Suprapubic skin (tissue), 4 donors: ENCODE results near the gene CUEDC1. TPM values are rescaled to one million over a fixed set of nuclear protein-coding genes. Genes with fewer than 3 reads are reported as not detected.

ENCODE experiments used
- DNase-seq, 2 donors: peaks; one replicate each; pipeline ENCODE4 v3.0.0-alpha.2; 2019; ENCODE audit warnings: low spot score in 2 of 2
- H3K27ac ChIP-seq: fragments of 200-600 bp; sonication (generic); one replicate; pipeline ENCODE4 v1.5.1; 2019
- H3K27me3 ChIP-seq: fragments of 200-600 bp; sonication (generic); one replicate; pipeline ENCODE4 v1.5.1; 2019
- H3K36me3 ChIP-seq: fragments of 200-600 bp; sonication (generic); one replicate; pipeline ENCODE4 v1.5.1; 2019
- H3K4me1 ChIP-seq: fragments of 200-600 bp; sonication (generic); one replicate; pipeline ENCODE4 v1.5.1; 2019
- H3K4me3 ChIP-seq: fragments of 200-600 bp; sonication (generic); one replicate; pipeline ENCODE4 v1.5.1; 2019; ENCODE audit warnings: mild to moderate bottlenecking
- H3K9me3 ChIP-seq: fragments of 200-600 bp; sonication (generic); one replicate; pipeline ENCODE4 v1.5.1; 2019
- CTCF ChIP-seq, 2 donors: fragments of 200-600 bp in 1 of 2; fragments of 450-650 bp in 1 of 2; sonication (generic) in 1 of 2; IDR thresholded peaks; one replicate each; pipeline ENCODE4 v1.5.1; 2016 to 2019; ENCODE audit warnings: antibody characterized with exemption in 2 of 2, mild to moderate bottlenecking in 1 of 2, moderate library complexity in 1 of 2
- EP300 ChIP-seq: sonication (generic); formaldehyde crosslinking; IDR thresholded peaks from one replicate; pipeline ENCODE4 v1.6.1; 2017; ENCODE audit warnings: antibody characterized with exemption
- POLR2A ChIP-seq, 2 donors: fragments of 450-650 bp; IDR thresholded peaks; one replicate each; pipeline ENCODE4 v1.6.1; 2017; ENCODE audit warnings: antibody characterized with exemption in 2 of 2, mild to moderate bottlenecking in 2 of 2, moderate library complexity in 2 of 2
- POLR2AphosphoS5 ChIP-seq, 3 donors: sonication (generic); formaldehyde crosslinking; IDR thresholded peaks; one replicate each; pipeline ENCODE4 v1.6.1; 2017; ENCODE audit warnings: antibody characterized with exemption in 3 of 3
- WGBS: methylation state at CpG from one replicate; pipeline ENCODE4 v1.1.5; 2018; 5-methylcytosine and 5-hydroxymethylcytosine counted together
- total RNA-seq, 4 donors: library from RNA; depleted of rRNA; stranded (reverse); fragments of >200 nt; gene quantifications; one replicate each; pipeline ENCODE4 v1.1.0, GENCODE V29; 2016

The CUEDC1 gene
- total RNA-seq, 4 donors from 2014 or later: 5.1 to 34.2 (median 12.8) TPM

GRCh38 chr17:57875290-57876022 is 79.8 kb downstream of the CUEDC1 start:
- DNase-seq: peak; percentile 91
- Histone ChIP-seq H3K27me3 (no peaks in the 10 kb centered on the region), H3K36me3 (peaks cover 7% of the 10 kb centered on the region), H3K27ac (peak overlapping the region; percentile 87), H3K4me3 (no peak overlapping the region), H3K4me1 (peaks cover 55% of the 10 kb centered on the region), H3K9me3 (no peaks in the 10 kb centered on the region)
- 32% methylated on average over 9 of the region's 10 CpGs for WGBS
- TF ChIP-seq CTCF (IDR thresholded peaks at IDR 0.05) (peak; percentile 44 to 55), POLR2AphosphoS5 (IDR thresholded peaks at IDR 0.05) (peak in 1 of 3 donors; percentile 73), EP300 (no peak)

- peak overlapping the region; percentile 87 for H3K27ac ChIP-seq
- H3K4me3 ChIP-seq: peak overlapping the region; percentile 32
- H3K9me3 ChIP-seq: no peaks in the 10 kb centered on the region
- H3K27me3 ChIP-seq: no peaks in the 10 kb centered on the region
- TF ChIP-seq CTCF (IDR thresholded peaks at IDR 0.05) (no peak), EP300 (no peak), POLR2A (IDR thresholded peaks at IDR 0.05) (no peak), POLR2AphosphoS5 (IDR thresholded peaks at IDR 0.05) (no peak)
- peaks cover 7% of the 10 kb centered on the region for H3K36me3 ChIP-seq
- WGBS: 36% methylated on average over 6 of the region's 33 CpGs
- peaks cover 61% of the 10 kb centered on the region for H3K4me1 ChIP-seq
- DNase-seq: peak in 1 of 2 donors; percentile 84
Measured at GRCh38 chr17:57874434-57875289, 80.5 kb downstream of the CUEDC1 start.

- Histone ChIP-seq H3K9me3 (no peaks in the 10 kb centered on the region), H3K27me3 (no peaks in the 10 kb centered on the region), H3K27ac (peak overlapping the region; percentile 87), H3K36me3 (peaks cover 7% of the 10 kb centered on the region), H3K4me1 (peaks cover 62% of the 10 kb centered on the region), H3K4me3 (peak overlapping the region; percentile 32)
- TF ChIP-seq EP300 (no peak), POLR2AphosphoS5 (IDR thresholded peaks at IDR 0.05) (no peak), CTCF (IDR thresholded peaks at IDR 0.05) (no peak), POLR2A (IDR thresholded peaks at IDR 0.05) (no peak)
- DNase-seq: no peak
- 27% methylated on average over 3 of the region's 7 CpGs for WGBS
Measured at GRCh38 chr17:57874058-57874419, 81.2 kb downstream of the CUEDC1 start.

GRCh38 chr17:57873261-57874057 is 81.8 kb downstream of the CUEDC1 start:
- H3K36me3 ChIP-seq: peaks cover 7% of the 10 kb centered on the region
- no peaks in the 10 kb centered on the region for H3K27me3 ChIP-seq
- H3K27ac ChIP-seq: no peak overlapping the region
- no peaks in the 10 kb centered on the region for H3K9me3 ChIP-seq
- H3K4me3 ChIP-seq: no peak overlapping the region
- no peak for DNase-seq
- H3K4me1 ChIP-seq: peaks cover 63% of the 10 kb centered on the region
- WGBS: 81% methylated on average over 15 of the region's 16 CpGs
- TF ChIP-seq POLR2AphosphoS5 (IDR thresholded peaks at IDR 0.05) (no peak), EP300 (no peak)

- H3K27ac ChIP-seq: no peak overlapping the region
- DNase-seq: no peak
- TF ChIP-seq POLR2AphosphoS5 (IDR thresholded peaks at IDR 0.05) (no peak), POLR2A (IDR thresholded peaks at IDR 0.05) (no peak), CTCF (IDR thresholded peaks at IDR 0.05) (no peak), EP300 (no peak)
- WGBS: 83% methylated on average over 13 of the region's 14 CpGs
- H3K27me3 ChIP-seq: no peaks in the 10 kb centered on the region
- no peak overlapping the region for H3K4me3 ChIP-seq
- peaks cover 7% of the 10 kb centered on the region for H3K36me3 ChIP-seq
- no peaks in the 10 kb centered on the region for H3K9me3 ChIP-seq
- peaks cover 72% of the 10 kb centered on the region for H3K4me1 ChIP-seq
Measured at GRCh38 chr17:57872536-57872935, 82.7 kb downstream of the CUEDC1 start.
